Keratinocyte (primary cell): Measurements from ENCODE around the gene RTL9. TPM values are rescaled to one million over a fixed set of nuclear protein-coding genes. Genes with fewer than 3 reads are reported as not detected.

Experiments
- DNase-seq: peaks from one replicate; pipeline ENCODE4 v3.0.0-alpha.2; 2011; ENCODE audit warnings: low read depth, missing footprints, low spot score
- FAIRE-seq: peaks from 2 replicates; lab custom pipeline; 2011; peaks lifted over from hg19 to GRCh38; lab: Jason Lieb, UNC
- H2AFZ ChIP-seq: 2 replicates; pipeline ENCODE4 v1.6.0; 2012; ENCODE audit warnings: low read length, control low read depth, inconsistent platforms; ENCODE audit not compliant: control insufficient read depth
- H3K27ac ChIP-seq: 2 replicates; pipeline ENCODE4 v1.5.1; 2011; ENCODE audit warnings: low read length; ENCODE audit not compliant: control insufficient read depth, insufficient read depth
- H3K27me3 ChIP-seq: 3 replicates; pipeline ENCODE4 v1.6.0; 2011; ENCODE audit warnings: low read length; ENCODE audit not compliant: control insufficient read depth, insufficient read depth; ENCODE audit errors: extremely low read depth
- H3K36me3 ChIP-seq, 2 experiments: 2 replicates in 1 of 2; 3 replicates in 1 of 2; pipeline ENCODE4 v1.5.1; 2011; ENCODE audit warnings: low read length in 2 of 2, mild to moderate bottlenecking in 1 of 2; ENCODE audit not compliant: control insufficient read depth in 2 of 2, insufficient read depth in 2 of 2; ENCODE audit errors: extremely low read depth in 1 of 2
- H3K4me1 ChIP-seq: 3 replicates; pipeline ENCODE4 v1.5.1; 2011; ENCODE audit warnings: low read length; ENCODE audit not compliant: control insufficient read depth, insufficient read depth; ENCODE audit errors: extremely low read depth
- H3K4me2 ChIP-seq: 3 replicates; pipeline ENCODE4 v1.6.0; 2011; ENCODE audit warnings: low read depth, low read length; ENCODE audit not compliant: control insufficient read depth, insufficient read depth; ENCODE audit errors: extremely low read depth
- H3K4me3 ChIP-seq, 3 experiments: fragments of 200-600 bp in 1 of 3; sonication (generic) in 1 of 3; 2 replicates in 2 of 3; 3 replicates in 1 of 3; pipeline ENCODE4 v1.5.1; 2011 to 2016; ENCODE audit warnings: low read length in 3 of 3, mild to moderate bottlenecking in 3 of 3, control low read depth in 2 of 3, inconsistent platforms in 1 of 3, low read depth in 1 of 3, mixed read lengths in 1 of 3, mixed run types in 1 of 3, moderate library complexity in 1 of 3; ENCODE audit not compliant: control insufficient read depth in 2 of 3, insufficient read depth in 2 of 3; ENCODE audit errors: extremely low read depth in 1 of 3
- H3K79me2 ChIP-seq: 2 replicates; pipeline ENCODE4 v1.6.0; 2012; ENCODE audit warnings: low read length; ENCODE audit not compliant: control insufficient read depth, insufficient read depth
- H3K9ac ChIP-seq: 3 replicates; pipeline ENCODE4 v1.6.0; 2011; ENCODE audit warnings: low read length; ENCODE audit not compliant: control insufficient read depth, insufficient read depth; ENCODE audit errors: extremely low read depth
- H3K9me1 ChIP-seq: 3 replicates; pipeline ENCODE4 v1.6.0; 2011; ENCODE audit warnings: low read length; ENCODE audit not compliant: control insufficient read depth, insufficient read depth; ENCODE audit errors: extremely low read depth
- H3K9me3 ChIP-seq: 2 replicates; pipeline ENCODE4 v1.5.1; 2012; ENCODE audit warnings: low read depth, low read length; ENCODE audit not compliant: control insufficient read depth
- H4K20me1 ChIP-seq: 3 replicates; pipeline ENCODE4 v1.6.0; 2011; ENCODE audit warnings: low read length; ENCODE audit not compliant: control insufficient read depth, insufficient read depth; ENCODE audit errors: extremely low read depth
- CTCF ChIP-seq, 3 experiments: IDR thresholded peaks in 1 of 3; conservative IDR thresholded peaks in 1 of 3; optimal IDR thresholded peaks in 1 of 3; 2 replicates in 2 of 3; 3 replicates in 1 of 3; pipeline versions ENCODE3 to v1.5.1; 2011; ENCODE audit warnings: low read length in 3 of 3, mild to moderate bottlenecking in 3 of 3, moderate library complexity in 2 of 3, control low read depth in 1 of 3, inconsistent platforms in 1 of 3; ENCODE audit not compliant: insufficient read depth in 2 of 3; ENCODE audit errors: extremely low read depth in 1 of 3
- EZH2 ChIP-seq: IDR thresholded peaks from one replicate; pipeline ENCODE4 v1.6.1; 2012; ENCODE audit warnings: inconsistent platforms, mild to moderate bottlenecking, low read length, moderate library complexity
- dilution Hi-C: fragments of 300-500 bp; cut with MboI; formaldehyde crosslinking; loops from one replicate; pipeline ENCODE4 v1.7.0; 2020; ENCODE audit warnings: low sequenced_read_pairs; ENCODE audit not compliant: extremely low pct_ligation_motif_present
- polyA plus RNA-seq, 5 experiments: library from polyadenylated mRNA; depleted of rRNA in 3 of 5; stranded (reverse) in 3 of 5; stranded (forward) in 1 of 5; unstranded in 1 of 5; fragments of >200 nt; gene quantifications; 1 replicate in 1 of 5; 2 replicates in 3 of 5; 3 replicates in 1 of 5; pipeline versions ENCODE4 v1.2.1 to v1.2.3, GENCODE V29; 2011 to 2012; ENCODE audit warnings: missing spikeins in 2 of 5, low read depth in 1 of 5, low replicate concordance in 1 of 5

RTL9 gene
- polyA plus RNA-seq, 1 donor (not counting 4 experiments of a cell fraction or from before 2014, with no cell fraction given): 0.13 TPM

GRCh38 chrX:110397904-110398303 lies 39.3 kb downstream of the RTL9 start:
- H2AFZ ChIP-seq: peak overlapping the region; percentile 0
- DNase-seq: no peak
- H3K9me1 ChIP-seq: no peaks in the 10 kb centered on the region
- H3K9ac ChIP-seq: no peak overlapping the region
- H3K9me3 ChIP-seq: no peaks in the 10 kb centered on the region
- peaks cover 42% of the 10 kb centered on the region for H3K4me1 ChIP-seq
- no peaks in the 10 kb centered on the region for H3K79me2 ChIP-seq
- H3K27me3 ChIP-seq: peaks cover 3% of the 10 kb centered on the region
- H3K27ac ChIP-seq: no peak overlapping the region
- no peak for TF ChIP-seq EZH2
- TF ChIP-seq CTCF (optimal IDR thresholded peaks at IDR 0.05 in 1 of 3, IDR thresholded peaks at IDR 0.05 in 1 of 3, conservative IDR thresholded peaks at IDR 0.05 in 1 of 3; ENCODE audit: extremely low read depth in 1 of 3, insufficient read depth in 2 of 3, low read length in 3 of 3): no peak
- H3K4me3 ChIP-seq: no peak overlapping the region
- H4K20me1 ChIP-seq: no peaks in the 10 kb centered on the region
- dilution Hi-C loops: no loop called here
- FAIRE-seq: no peak
- no peak overlapping the region for H3K4me2 ChIP-seq
- H3K36me3 ChIP-seq: no peaks in the 10 kb centered on the region

- no peak overlapping the region for H3K9ac ChIP-seq
- no peak overlapping the region for H3K4me2 ChIP-seq
- H3K9me3 ChIP-seq: no peaks in the 10 kb centered on the region
- no peaks in the 10 kb centered on the region for H3K36me3 ChIP-seq
- FAIRE-seq (no peak), DNase-seq (no peak)
- dilution Hi-C loops: no loop called here
- H3K9me1 ChIP-seq: no peaks in the 10 kb centered on the region
- H3K27ac ChIP-seq: no peak overlapping the region
- H3K27me3 ChIP-seq: peaks cover 3% of the 10 kb centered on the region
- no peaks in the 10 kb centered on the region for H4K20me1 ChIP-seq
- no peak overlapping the region for H3K4me3 ChIP-seq
- H2AFZ ChIP-seq: no peak overlapping the region
- no peaks in the 10 kb centered on the region for H3K79me2 ChIP-seq
- H3K4me1 ChIP-seq: peaks cover 52% of the 10 kb centered on the region
- TF ChIP-seq CTCF (optimal IDR thresholded peaks at IDR 0.05 in 1 of 3, IDR thresholded peaks at IDR 0.05 in 1 of 3, conservative IDR thresholded peaks at IDR 0.05 in 1 of 3; ENCODE audit: extremely low read depth in 1 of 3, insufficient read depth in 2 of 3, low read length in 3 of 3) (no peak), EZH2 (no peak)
Observed at GRCh38 chrX:110399497-110399896, 40.8 kb downstream of the RTL9 start.
